ENCODE data around the gene TBC1D23. TPM values are rescaled to one million over a fixed set of nuclear protein-coding genes. Genes with fewer than 3 reads are reported as not detected.

The TBC1D23 gene
- 84.5 and 117 TPM in 2 replicates for total RNA-seq

GRCh38 chr3:100260685-100261484 is at the start of gene TBC1D23:
Gene TBC1D23, plus strand, starts transcription at chr3:100260992. Its CDS starts 27 bp downstream, at chr3:100261019.

GRCh38 chr3:100334488-100335351 is 73.9 kb downstream of the TBC1D23 start, which contains the start of gene NIT2:
Gene NIT2, plus strand, starts transcription at chr3:100334757. Its CDS starts 35 bp downstream, at chr3:100334792.

Other genes with a start within 250 kb of the TBC1D23 start
- gene FILIP1L, start 146.5 kb upstream of the TBC1D23 start, total RNA-seq = 19.5 and 26.5 TPM in 2 replicates
- 14.1 and 20.9 TPM in 2 replicates for gene NIT2, start 73.8 kb downstream of the TBC1D23 start, total RNA-seq
- 58.9 and 69.7 TPM in 2 replicates for gene TOMM70, start 140.1 kb downstream of the TBC1D23 start, total RNA-seq
- gene LNP1, start 140.5 kb downstream of the TBC1D23 start, total RNA-seq = 5.0 and 6.8 TPM in 2 replicates
- gene TMEM45A, start 231.6 kb downstream of the TBC1D23 start, total RNA-seq = 29.2 and 50.8 TPM in 2 replicates

Measured in smooth muscle cell of trachea (primary cell).